Anterior cingulate cortex (tissue), 58 donors: Measurements from ENCODE around the gene H3-3A.

ENCODE experiments used
- DNase-seq, 58 donors: peaks; one replicate each; lab custom pipeline; 2025; lab: John Stamatoyannopoulos, UW

Gene H3-3A

GRCh38 chr1:226062558-226063223 is at the start of gene H3-3A:
Gene H3-3A, plus strand, starts transcription at chr1:226062716. Its CDS starts 1,636 bp downstream, at chr1:226064352.
- peak; percentile 59 to 98 (median 95) for DNase-seq

- DNase-seq = no peak
Measured at GRCh38 chr1:226017070-226017469, 45.4 kb upstream of the H3-3A start.

- no peak for DNase-seq
Measured at GRCh38 chr1:226019572-226019971, 42.9 kb upstream of the H3-3A start.

GRCh38 chr1:226021401-226021800 is 41.1 kb upstream of the H3-3A start:
- no peak for DNase-seq

- no peak for DNase-seq
Measured at GRCh38 chr1:226021801-226022200, 40.7 kb upstream of the H3-3A start.

DNA sequence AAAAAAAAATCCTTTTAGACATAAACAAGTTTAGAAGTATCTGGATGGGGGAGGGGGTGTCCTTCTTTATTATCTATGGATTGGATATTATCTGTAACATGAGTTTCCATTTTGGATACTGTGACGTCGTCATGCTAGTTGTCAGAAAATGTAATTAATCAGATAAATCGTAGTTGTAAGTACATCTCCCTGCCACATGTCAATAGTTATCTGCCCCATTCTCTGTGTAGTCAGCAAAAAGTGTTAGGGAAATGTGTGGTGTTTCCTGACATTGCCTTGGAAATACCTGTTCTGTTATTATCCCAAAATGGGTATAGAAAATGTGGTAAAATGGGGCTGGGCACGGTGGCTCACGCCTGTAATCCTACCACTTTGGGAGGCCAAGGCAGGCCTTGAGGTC is 38.8 kb upstream of the H3-3A start:
- no peak for DNase-seq

- no peak for DNase-seq
Measured at GRCh38 chr1:226026833-226027232, 35.7 kb upstream of the H3-3A start.

- DNase-seq = no peak
Measured at GRCh38 chr1:226027538-226028217, 34.8 kb upstream of the H3-3A start.

- DNase-seq = no peak
Measured at GRCh38 chr1:226029093-226029496, 33.4 kb upstream of the H3-3A start.

DNA sequence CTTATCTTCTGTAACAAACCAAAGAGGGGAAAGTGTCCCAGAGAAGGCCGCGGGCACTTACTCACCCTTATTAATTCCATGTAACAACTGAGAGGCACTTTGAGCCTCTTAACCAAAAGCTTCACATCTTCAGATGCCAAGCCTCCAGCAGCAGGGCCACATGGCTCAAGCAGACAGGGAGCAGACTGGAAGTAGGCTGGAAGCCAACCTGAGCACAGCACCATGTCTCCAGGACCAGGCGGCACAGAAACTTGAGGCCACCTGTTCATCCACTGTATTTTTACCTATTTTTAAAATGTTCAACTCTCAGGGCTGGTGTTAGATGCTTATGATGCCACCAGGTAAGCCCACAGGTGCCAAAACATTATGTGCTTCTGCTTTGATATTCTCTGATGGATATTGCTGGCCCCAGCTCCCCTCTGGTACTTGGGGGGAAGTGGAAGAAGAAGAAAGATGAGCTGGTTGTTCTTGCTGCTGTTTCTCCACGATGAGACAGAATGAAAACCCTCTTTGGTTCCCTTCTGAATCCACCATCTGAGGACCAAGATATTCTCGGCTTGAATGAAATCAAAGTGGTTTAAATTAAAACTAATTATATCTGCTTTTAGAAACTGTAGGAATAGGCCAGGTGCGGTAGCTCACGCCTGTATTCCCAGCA is 32.8 kb upstream of the H3-3A start:
- DNase-seq = no peak

DNA sequence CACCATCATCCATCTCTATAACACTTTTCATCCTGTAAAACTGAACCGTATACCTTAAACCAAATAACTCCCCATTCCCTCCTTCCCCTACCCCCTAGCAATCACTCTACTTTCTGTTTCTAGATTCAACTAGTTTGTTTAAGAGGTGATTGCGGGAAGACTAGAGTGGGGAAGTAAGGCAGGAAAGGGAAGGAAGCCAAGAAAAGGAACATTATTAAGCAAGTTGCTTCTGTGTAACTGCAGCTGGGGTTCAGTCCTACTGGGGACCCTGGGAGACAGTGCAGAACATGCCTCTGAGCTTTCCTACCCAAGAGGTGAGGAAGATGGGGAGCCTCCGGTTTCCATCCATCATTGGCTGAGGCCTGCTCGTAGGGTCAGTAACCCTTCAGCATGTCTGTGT is 28.9 kb upstream of the H3-3A start:
- DNase-seq = no peak

- no peak for DNase-seq
Measured at GRCh38 chr1:226033991-226034390, 28.5 kb upstream of the H3-3A start.

DNA sequence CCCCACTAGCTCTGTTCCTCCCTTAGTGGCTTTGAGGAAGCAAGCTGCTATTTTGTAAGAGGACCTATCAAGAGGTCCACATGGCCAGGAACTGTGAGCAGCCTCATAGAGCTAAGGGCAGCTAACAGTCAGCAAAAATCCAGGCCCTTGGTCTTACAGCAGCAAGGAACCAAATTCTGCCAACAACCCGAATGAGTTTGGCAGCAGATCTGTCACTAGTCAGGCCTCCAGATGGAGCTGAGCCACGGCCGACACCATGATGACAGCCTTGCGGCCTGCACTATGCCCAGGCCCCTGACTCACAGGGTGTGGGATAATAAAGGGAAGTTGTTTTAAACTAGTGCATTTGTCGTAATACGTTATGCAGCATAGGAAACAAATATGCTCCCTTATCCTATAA is 28.0 kb upstream of the H3-3A start:
- peak in 52 of 58 donors; percentile 6 to 82 (median 54) for DNase-seq

DNA sequence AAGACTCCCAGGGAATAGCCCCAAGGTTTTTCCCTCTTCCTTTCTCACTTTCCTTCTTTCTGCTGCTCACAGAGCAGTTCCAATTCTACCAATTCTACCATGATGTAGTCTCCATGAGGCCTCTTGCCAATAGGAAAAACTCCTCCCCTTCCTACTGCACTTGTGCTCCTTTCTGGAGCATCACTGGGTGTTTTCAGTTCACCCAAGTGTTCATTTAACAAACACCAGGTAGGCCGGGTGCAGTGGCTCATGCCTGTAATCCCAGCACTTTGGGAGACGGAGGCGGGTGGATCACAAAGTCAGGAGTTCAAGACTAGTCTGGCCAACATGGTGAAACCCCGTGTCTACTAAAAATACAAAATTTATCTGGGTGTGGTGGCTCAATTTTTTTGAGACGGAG is 26.6 kb upstream of the H3-3A start:
- DNase-seq = no peak

- DNase-seq = no peak
Measured at GRCh38 chr1:226038661-226039060, 23.9 kb upstream of the H3-3A start.

DNA sequence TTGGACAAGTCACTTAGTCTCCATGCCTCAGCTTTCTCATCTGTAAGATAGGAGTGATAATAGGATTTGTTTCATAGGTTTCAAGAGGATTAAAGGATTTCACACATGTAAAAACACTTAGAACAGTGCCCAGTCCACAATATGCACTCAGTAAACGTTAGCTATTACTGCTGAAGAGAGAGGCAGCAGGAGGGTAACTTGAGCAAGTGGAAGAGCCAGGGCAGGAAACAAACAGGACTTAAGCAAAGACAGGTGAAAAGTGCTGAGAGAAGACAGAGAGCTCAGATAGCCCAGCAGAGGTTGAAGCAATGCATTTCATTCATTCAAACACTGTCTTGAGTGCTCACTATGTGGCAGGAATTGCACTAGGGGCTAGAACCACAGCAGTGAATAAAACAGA is 21.1 kb upstream of the H3-3A start:
- DNase-seq = no peak

- no peak for DNase-seq
Measured at GRCh38 chr1:226044514-226045101, 17.9 kb upstream of the H3-3A start.

GRCh38 chr1:226046240-226046639 is 16.3 kb upstream of the H3-3A start:
- DNase-seq = no peak

DNA sequence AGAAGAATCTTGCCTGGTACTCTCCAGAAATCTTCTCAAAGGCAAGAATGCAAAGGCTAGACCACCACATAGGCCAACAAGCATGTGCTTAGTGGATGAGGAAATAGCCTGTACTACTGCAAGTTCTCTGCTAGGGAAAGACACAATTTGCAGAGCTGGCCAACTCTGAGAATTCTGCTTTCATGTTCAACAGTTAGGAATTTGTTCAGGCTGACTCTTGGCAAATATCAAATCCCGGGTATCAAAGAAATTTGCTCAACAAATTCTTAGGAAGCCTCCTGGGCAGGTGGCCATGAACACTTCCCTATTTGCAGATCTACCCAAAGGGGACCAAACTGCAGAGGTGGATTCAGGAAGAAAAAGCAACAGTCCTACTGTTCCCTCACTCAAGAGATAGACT is 15.0 kb upstream of the H3-3A start:
- DNase-seq = no peak

DNA sequence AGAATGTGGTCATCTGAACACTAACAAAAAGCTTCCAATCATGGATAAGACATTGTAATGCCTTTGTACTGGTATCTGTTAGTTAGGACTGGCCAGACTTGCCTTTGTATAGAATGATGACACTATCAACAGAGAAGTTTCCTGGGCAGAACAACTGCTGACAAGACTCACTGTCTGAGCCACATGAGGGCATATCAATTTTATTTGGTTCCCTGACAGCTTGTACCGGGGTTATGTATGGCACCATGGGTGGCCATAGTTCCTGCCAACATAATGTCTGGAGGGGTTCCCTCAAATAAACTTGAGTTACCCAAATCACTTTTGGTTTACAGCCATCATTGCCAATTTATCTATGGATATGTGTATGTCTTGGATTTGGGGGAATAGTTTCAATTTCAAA is 13.6 kb upstream of the H3-3A start:
- DNase-seq = no peak

DNA sequence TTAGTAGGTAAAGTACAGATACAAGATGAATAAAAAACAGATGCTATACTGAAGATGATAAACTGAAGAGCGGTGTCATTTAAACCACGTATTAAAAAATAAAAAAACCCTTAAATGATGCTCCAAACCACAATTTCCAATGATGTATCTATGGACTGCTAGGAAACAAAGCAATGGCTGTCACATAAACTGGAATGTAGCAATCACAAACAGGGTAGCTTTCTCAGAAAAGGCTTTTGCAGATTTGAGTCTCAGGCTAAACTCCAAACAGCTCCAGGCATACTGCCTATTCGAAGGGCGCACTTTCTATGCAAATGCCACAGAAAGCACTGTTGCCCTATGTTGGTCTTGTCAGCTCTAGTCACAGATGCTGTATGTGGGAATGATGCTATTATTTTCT is 12.4 kb upstream of the H3-3A start:
- no peak for DNase-seq
